Neural progenitor cell (in vitro differentiated cells): Measurements from ENCODE around the gene KCNK5. TPM values are rescaled to one million over a fixed set of nuclear protein-coding genes. Genes with fewer than 3 reads are reported as not detected.

ENCODE experiments used
- DNase-seq: peaks from one replicate; pipeline ENCODE4 v3.0.0-alpha.2; 2016; ENCODE audit warnings: low spot score
- H2AFZ ChIP-seq: fragments of 200-600 bp; sonication (generic); replicated peaks from 2 replicates; pipeline ENCODE4 v1.6.1; 2016; ENCODE audit warnings: antibody characterized with exemption
- H3F3A ChIP-seq: fragments of 200-600 bp; sonication (generic); 2 replicates; pipeline ENCODE4 v1.6.1; 2016; ENCODE audit warnings: antibody characterized with exemption, low read depth
- H3K27ac ChIP-seq: fragments of 200-600 bp; sonication (generic); 2 replicates; pipeline ENCODE4 v1.5.1; 2016; ENCODE audit warnings: mild to moderate bottlenecking
- H3K27me3 ChIP-seq: fragments of 200-600 bp; sonication (generic); 2 replicates; pipeline ENCODE4 v1.6.1; 2016; ENCODE audit warnings: mild to moderate bottlenecking, moderate library complexity
- H3K36me3 ChIP-seq: fragments of 200-600 bp; sonication (generic); 2 replicates; pipeline ENCODE4 v1.5.1; 2016
- H3K4me1 ChIP-seq: fragments of 200-600 bp; sonication (generic); 2 replicates; pipeline ENCODE4 v1.6.1; 2016; ENCODE audit warnings: mixed run types
- H3K4me2 ChIP-seq: fragments of 200-600 bp; sonication (generic); 2 replicates; pipeline ENCODE4 v1.6.1; 2016
- H3K4me3 ChIP-seq: fragments of 200-600 bp; sonication (generic); 2 replicates; pipeline ENCODE4 v1.5.1; 2016
- H3K79me2 ChIP-seq: fragments of 200-600 bp; sonication (generic); 2 replicates; pipeline ENCODE4 v1.6.1; 2016; ENCODE audit warnings: low read depth
- H3K9ac ChIP-seq: fragments of 200-600 bp; sonication (generic); 2 replicates; pipeline ENCODE4 v1.6.1; 2016
- H3K9me3 ChIP-seq: fragments of 200-600 bp; sonication (generic); 2 replicates; pipeline ENCODE4 v1.5.1; 2016; ENCODE audit warnings: low read depth
- H4K20me1 ChIP-seq: fragments of 200-600 bp; sonication (generic); 2 replicates; pipeline ENCODE4 v1.6.1; 2016; ENCODE audit warnings: low read depth
- H3K27ac Mint-ChIP-seq: 3 replicates; pipeline ENCODE4 v1.8.0; 2021; ENCODE audit warnings: mixed read lengths
- H3K27me3 Mint-ChIP-seq: 2 replicates; pipeline ENCODE4 v1.8.0; 2022; ENCODE audit warnings: low read depth, mild to moderate bottlenecking, inconsistent platforms, moderate library complexity, mixed read lengths; ENCODE audit not compliant: insufficient read depth
- H3K36me3 Mint-ChIP-seq: 3 replicates; pipeline ENCODE4 v1.8.0; 2021; ENCODE audit warnings: mixed read lengths
- H3K4me1 Mint-ChIP-seq: 3 replicates; pipeline ENCODE4 v1.8.0; 2021; ENCODE audit warnings: mixed read lengths
- H3K4me3 Mint-ChIP-seq: 3 replicates; pipeline ENCODE4 v1.8.0; 2021; ENCODE audit warnings: mild to moderate bottlenecking, moderate library complexity, mixed read lengths
- H3K9me3 Mint-ChIP-seq: 3 replicates; pipeline ENCODE4 v1.8.0; 2020; ENCODE audit warnings: mixed read lengths
- CTCF ChIP-seq: fragments of 200-600 bp; sonication (generic); IDR thresholded peaks from 2 replicates; pipeline ENCODE4 v1.5.1; 2017; ENCODE audit warnings: antibody characterized with exemption, mild to moderate bottlenecking
- EZH2 ChIP-seq: fragments of 200-600 bp; sonication (generic); IDR thresholded peaks from 2 replicates; pipeline ENCODE4 v1.6.1; 2017; ENCODE audit warnings: antibody characterized with exemption, mild to moderate bottlenecking, moderate library complexity
- EZH2phosphoT487 ChIP-seq: fragments of 200-600 bp; sonication (generic); IDR thresholded peaks from 2 replicates; pipeline ENCODE4 v1.6.1; 2017; ENCODE audit warnings: antibody characterized with exemption
- total RNA-seq: library from RNA; depleted of rRNA; stranded (reverse); fragments of >200 nt; gene quantifications from 2 replicates; pipeline ENCODE4 v1.2.3, GENCODE V29; 2015; ENCODE audit warnings: low replicate concordance

The KCNK5 gene
- total RNA-seq, 1 donor from 2014 or later, result 5.7 TPM

DNA sequence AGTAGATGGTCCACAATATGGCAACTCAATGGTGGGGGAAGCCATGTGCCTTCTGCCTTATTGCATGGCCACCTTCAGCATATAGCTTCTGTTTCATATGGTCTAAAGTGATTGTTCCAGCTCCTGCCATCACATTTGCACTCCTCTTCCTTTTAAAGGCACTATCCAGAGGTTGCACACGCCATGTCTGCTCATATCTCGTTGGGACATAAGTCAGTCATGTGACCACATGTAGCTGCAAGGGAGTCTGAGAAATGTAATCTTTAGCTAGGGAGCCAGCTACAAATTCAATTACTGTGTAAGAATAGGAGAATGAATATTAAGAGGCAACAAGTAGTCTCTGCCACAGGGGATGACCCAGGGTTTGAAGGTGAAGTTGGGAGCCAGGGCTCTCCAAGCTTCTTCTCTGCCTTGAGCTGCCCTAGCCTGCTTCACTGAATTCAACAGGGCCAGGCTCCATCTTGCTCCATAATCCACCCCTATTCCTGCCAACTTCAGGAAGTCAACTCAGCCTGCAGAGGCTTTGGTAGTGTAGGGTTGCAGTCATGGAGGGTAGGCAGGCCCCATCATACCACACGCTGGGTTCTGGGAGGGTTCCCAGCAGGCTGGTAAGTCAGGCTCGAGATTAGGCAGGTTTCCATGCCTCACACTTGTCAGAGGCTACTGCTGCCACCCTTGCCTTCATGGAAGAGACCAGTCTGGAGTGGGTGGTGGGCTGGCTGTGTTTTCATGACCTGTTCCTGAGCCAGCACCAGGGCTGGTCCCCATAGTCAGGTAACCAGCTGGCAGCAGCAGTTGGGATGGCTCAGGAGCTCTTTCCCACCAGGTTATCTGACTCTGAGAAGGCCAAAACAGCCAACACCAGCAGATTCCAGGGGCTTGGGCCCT, 57.5 kb downstream of the KCNK5 start:
- H4K20me1 ChIP-seq, result no peaks in the 10 kb centered on the region

DNA sequence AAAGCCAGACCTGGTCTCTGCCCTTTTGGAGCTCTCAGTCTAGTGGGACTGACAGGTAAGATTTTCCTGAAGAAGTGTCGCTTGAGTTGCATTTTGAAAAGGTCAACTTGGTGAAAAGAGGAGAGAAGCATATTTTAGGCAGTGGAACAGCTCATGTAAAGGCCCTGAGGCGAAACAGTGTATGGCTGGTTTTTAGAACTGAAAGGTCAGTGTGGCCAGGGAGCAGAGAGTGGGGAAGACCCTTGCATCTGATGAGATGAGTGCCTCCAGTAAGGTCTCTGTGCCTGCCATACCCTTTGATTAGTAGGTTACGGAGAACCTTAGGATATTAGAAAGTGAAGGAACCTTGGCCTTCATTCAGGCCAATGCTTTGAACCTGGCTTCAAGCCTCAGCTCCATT, 58.4 kb downstream of the KCNK5 start:
- H3K9me3 Mint-ChIP-seq, result peaks cover 9% of the 10 kb centered on the region
- no peaks in the 10 kb centered on the region for H3F3A ChIP-seq
- no peak overlapping the region for H3K4me2 ChIP-seq

More for the DNA sequence above, 57.5 kb downstream of the KCNK5 start:
- Histone ChIP-seq H3K27me3 (peaks cover 16% of the 10 kb centered on the region), H3K27ac (no peak overlapping the region), H3K9me3 (no peaks in the 10 kb centered on the region), H3K79me2 (no peaks in the 10 kb centered on the region), H3F3A (no peaks in the 10 kb centered on the region), H3K4me2 (no peak overlapping the region), H3K4me3 (no peak overlapping the region), H3K36me3 (no peaks in the 10 kb centered on the region), H3K9ac (no peak overlapping the region), H3K4me1 (no peaks in the 10 kb centered on the region), H2AFZ (no peak overlapping the region)
- H3K27me3 Mint-ChIP-seq, result peaks cover 11% of the 10 kb centered on the region
- DNase-seq, result no peak
- H3K27ac Mint-ChIP-seq, result no peak overlapping the region
- TF ChIP-seq EZH2, result no peak
- TF ChIP-seq CTCF, result no peak
- no peak for TF ChIP-seq EZH2phosphoT487
- peaks cover 10% of the 10 kb centered on the region for H3K9me3 Mint-ChIP-seq
- H3K4me1 Mint-ChIP-seq, result no peaks in the 10 kb centered on the region
- peaks cover 5% of the 10 kb centered on the region for H3K36me3 Mint-ChIP-seq
- H3K4me3 Mint-ChIP-seq, result no peak overlapping the region

GRCh38 chr6:39170389-39170788, 58.9 kb downstream of the KCNK5 start:
- H3K9ac ChIP-seq, result no peak overlapping the region
- H3K4me1 ChIP-seq, result no peaks in the 10 kb centered on the region
- no peaks in the 10 kb centered on the region for H3K36me3 ChIP-seq
- H3K27ac ChIP-seq, result no peak overlapping the region
- H2AFZ ChIP-seq, result no peak overlapping the region
- TF ChIP-seq CTCF (no peak), EZH2 (no peak), EZH2phosphoT487 (no peak)
- DNase-seq, result no peak
- H3F3A ChIP-seq, result no peaks in the 10 kb centered on the region
- peaks cover 9% of the 10 kb centered on the region for H3K9me3 Mint-ChIP-seq
- no peaks in the 10 kb centered on the region for H3K4me1 Mint-ChIP-seq
- H3K79me2 ChIP-seq, result no peaks in the 10 kb centered on the region
- peaks cover 4% of the 10 kb centered on the region for H3K36me3 Mint-ChIP-seq
- no peak overlapping the region for H3K4me3 Mint-ChIP-seq
- no peak overlapping the region for H3K27ac Mint-ChIP-seq
- no peak overlapping the region for H3K4me2 ChIP-seq
- H3K9me3 ChIP-seq, result no peaks in the 10 kb centered on the region
- peaks cover 10% of the 10 kb centered on the region for H3K27me3 Mint-ChIP-seq
- H3K4me3 ChIP-seq, result no peak overlapping the region
- H3K27me3 ChIP-seq, result peaks cover 18% of the 10 kb centered on the region
- H4K20me1 ChIP-seq, result no peaks in the 10 kb centered on the region

More for the DNA sequence above, 58.4 kb downstream of the KCNK5 start:
- Histone ChIP-seq H3K4me3 (no peak overlapping the region), H2AFZ (no peak overlapping the region), H3K9me3 (no peaks in the 10 kb centered on the region), H3K27ac (no peak overlapping the region), H3K9ac (no peak overlapping the region), H3K36me3 (no peaks in the 10 kb centered on the region), H3K27me3 (peaks cover 18% of the 10 kb centered on the region), H3K4me1 (no peaks in the 10 kb centered on the region), H4K20me1 (no peaks in the 10 kb centered on the region), H3K79me2 (no peaks in the 10 kb centered on the region)
- Mint-ChIP-seq H3K27ac (no peak overlapping the region), H3K36me3 (peaks cover 4% of the 10 kb centered on the region), H3K27me3 (peaks cover 10% of the 10 kb centered on the region), H3K4me1 (no peaks in the 10 kb centered on the region), H3K4me3 (no peak overlapping the region)
- no peak for DNase-seq
- TF ChIP-seq EZH2phosphoT487, result no peak
- TF ChIP-seq CTCF, result no peak
- TF ChIP-seq EZH2, result no peak
